ENCODE results near the gene GARIN3.

- TF ChIP-seq, protein P1, sequence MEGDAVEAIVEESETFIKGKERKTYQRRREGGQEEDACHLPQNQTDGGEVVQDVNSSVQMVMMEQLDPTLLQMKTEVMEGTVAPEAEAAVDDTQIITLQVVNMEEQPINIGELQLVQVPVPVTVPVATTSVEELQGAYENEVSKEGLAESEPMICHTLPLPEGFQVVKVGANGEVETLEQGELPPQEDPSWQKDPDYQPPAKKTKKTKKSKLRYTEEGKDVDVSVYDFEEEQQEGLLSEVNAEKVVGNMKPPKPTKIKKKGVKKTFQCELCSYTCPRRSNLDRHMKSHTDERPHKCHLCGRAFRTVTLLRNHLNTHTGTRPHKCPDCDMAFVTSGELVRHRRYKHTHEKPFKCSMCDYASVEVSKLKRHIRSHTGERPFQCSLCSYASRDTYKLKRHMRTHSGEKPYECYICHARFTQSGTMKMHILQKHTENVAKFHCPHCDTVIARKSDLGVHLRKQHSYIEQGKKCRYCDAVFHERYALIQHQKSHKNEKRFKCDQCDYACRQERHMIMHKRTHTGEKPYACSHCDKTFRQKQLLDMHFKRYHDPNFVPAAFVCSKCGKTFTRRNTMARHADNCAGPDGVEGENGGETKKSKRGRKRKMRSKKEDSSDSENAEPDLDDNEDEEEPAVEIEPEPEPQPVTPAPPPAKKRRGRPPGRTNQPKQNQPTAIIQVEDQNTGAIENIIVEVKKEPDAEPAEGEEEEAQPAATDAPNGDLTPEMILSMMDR (conservative IDR thresholded peaks at IDR 0.05 in 1 of 2, IDR thresholded peaks at IDR 0.05 in 1 of 2; ENCODE audit: extremely low read depth in 1 of 2, insufficient read depth in 1 of 2, low read depth in 1 of 2, low read length in 2 of 2): no peak
- no peak for TF ChIP-seq EZH2 (IDR thresholded peaks at IDR 0.05; ENCODE audit: borderline replicate concordance, low read length)
Observed at GRCh38 chr5:157178966-157179365, 12.9 kb upstream of the GARIN3 start.

Measured in mammary epithelial cell (primary cell).